Activated T-cell treated with anti-CD3 and anti-CD28 coated beads, Interleukin-2, amount 50 U/mL, for 1 hour (primary cell): ENCODE results near the gene UGT1A7.
"Not testable (repeated sequence)": the region's sequence is repeated elsewhere in the genome, so short reads cannot be mapped to it uniquely, and the experiment has no call there.

Source experiments
- DNase-seq: peaks from one replicate; pipeline ENCODE4 v3.0.0-alpha.2; 2020

UGT1A7 gene

GRCh38 chr2:233681521-233682099 is at the start of gene UGT1A7:
Gene UGT1A7 (plus strand): TSS chr2:233681901. CDS start chr2:233681938, 37 bp downstream.
- DNase-seq, result no peak

GRCh38 chr2:233636306-233636705 is 45.4 kb upstream of the UGT1A7 start, which contains the start of gene UGT1A10:
Gene UGT1A10 (plus strand): TSS chr2:233636448. CDS start chr2:233636523, 75 bp downstream.
- not testable (repeated sequence) for DNase-seq

DNA sequence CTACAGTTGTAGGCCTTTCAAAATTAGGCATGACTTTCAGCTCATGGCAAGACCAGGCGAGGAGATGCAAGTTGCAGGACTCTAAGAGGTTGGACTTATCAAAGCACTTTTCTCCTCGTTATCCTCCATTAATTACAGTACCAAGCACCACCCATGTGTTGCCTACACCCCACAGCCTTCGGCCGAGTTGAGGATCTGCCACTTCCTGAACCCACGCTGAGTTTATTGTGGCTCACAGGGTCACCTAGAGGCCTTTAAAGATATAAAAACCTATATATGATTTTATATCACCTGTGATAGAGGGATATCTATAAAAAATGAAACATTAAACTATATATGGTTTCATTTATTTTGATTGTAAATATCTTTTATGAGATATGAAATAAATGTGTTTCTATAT is 42.9 kb upstream of the UGT1A7 start:
- no peak for DNase-seq

DNA sequence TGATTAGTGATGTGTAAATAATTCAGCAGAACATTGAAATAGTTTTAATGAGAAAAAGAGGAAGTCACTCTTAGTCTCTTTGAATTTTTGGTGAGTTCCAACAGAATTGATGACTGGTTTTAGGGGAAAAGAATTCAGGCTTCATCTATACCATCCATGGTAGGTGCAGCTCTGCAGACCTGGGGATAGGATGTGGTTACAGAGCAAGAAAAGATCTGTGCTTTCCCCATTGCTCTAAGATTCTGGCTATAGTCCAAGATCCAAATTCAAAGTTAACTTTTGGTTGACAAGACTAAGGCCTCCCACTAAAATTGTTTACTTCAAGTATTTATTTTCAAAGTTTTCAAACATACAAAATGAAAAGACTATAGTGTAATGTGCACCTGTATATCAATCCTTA is 41.8 kb upstream of the UGT1A7 start:
- DNase-seq, result no peak

DNA sequence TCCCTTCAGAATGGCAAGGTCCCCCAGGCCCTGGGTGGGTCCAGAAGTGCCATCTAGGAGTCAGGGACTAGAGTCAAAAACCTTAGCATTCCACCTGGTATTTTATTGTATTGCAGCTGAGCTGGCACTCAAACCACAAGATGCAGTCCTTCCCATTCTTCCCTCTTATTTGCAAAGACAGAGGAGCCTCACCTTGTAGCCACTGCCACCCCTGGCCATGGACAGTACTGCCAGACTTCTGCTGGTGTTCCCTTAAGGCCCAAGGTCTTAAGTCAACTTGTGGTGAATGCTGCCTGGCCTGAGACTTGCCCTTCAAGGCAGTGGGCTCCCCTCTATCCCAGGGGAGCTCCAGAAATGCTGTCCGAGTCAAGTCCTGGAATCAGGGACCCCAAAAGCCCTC is 38.6 kb upstream of the UGT1A7 start:
- no peak for DNase-seq

GRCh38 chr2:233646033-233646432 is 35.7 kb upstream of the UGT1A7 start:
- DNase-seq, result not testable (repeated sequence)

DNA sequence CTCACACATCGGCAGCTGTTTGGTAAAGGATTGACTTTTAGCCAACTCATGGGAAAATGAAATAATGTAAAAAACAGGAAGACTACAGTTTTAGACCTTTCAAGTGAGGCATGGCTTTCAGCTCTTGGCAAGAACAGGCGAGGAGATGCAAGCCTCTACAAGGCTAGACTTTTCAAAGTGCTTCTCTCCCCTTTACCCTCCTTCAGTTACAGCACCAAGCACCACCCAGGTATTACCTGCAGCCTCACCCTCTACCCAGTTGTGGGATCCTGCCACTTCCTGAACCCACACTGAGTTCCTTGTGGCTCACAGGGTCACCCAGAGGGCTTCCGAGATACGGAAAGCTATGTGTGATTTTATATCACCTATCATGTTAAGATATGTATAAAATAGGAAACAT is 30.7 kb upstream of the UGT1A7 start:
- no peak for DNase-seq

DNA sequence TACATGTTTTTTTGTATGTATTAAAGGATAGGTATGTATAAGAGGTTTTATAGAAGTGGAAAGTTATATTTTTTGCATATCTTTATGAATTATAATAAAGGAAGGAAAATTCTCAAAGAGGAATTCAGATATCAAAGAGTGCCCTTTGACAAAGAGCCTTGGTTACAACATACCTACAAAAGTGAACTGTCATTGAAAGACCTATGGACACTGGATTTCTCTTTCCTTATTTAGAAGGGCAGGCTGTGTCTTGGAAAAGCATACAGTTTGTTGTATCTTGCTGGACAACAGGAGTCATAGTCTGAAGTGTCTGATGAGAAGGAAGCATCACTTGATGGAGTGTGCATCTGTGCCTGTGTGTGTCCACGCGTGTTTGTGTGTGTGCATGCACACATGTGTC is 30.3 kb upstream of the UGT1A7 start:
- no peak for DNase-seq

DNA sequence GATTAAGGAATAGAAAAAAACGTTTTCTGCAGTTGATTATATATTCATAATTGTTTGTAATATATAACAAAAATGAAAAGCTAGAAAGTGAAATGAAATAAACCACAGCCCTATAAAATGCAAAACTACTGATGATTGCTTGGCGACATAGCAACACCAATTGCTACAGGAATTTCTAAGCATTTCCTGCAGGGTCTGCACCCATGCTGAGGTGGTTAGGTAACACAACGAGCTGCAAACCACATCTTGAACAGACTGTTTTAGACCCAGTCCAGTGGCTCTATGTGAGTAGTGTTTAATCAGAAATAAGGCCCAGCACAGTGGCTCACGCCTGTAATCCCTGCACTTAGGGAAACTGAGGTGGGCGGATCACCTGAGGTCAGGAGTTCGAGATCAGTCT is 27.2 kb upstream of the UGT1A7 start:
- DNase-seq, result no peak

GRCh38 chr2:233655043-233655442 is 26.7 kb upstream of the UGT1A7 start:
- DNase-seq, result no peak

- DNase-seq, result not testable (repeated sequence)
These were observed 25.8 kb upstream of the UGT1A7 start for GRCh38 chr2:233655943-233656342.

- no peak for DNase-seq
These were observed 25.3 kb upstream of the UGT1A7 start for GRCh38 chr2:233656443-233656842.

GRCh38 chr2:233658610-233659009 is 23.1 kb upstream of the UGT1A7 start:
- DNase-seq, result no peak

DNA sequence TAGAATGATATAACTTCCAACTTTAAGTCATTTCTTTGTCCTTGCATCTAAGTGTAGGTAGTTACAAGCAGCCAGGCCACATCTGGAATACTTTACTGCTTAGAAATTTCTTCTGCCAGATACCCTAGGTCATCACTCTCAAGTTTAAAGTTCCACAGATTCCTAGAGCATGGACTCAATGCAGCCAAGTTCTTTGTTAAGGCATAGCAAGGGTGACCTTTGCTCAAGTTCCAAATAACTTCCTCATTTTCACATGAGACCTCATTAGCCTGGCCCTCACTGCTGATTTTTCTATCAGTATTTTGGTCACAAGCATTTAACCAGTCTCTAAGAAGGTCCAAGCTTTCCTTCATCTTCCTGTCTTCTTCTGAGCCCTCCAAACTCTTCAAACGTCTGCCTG is 17.8 kb upstream of the UGT1A7 start:
- DNase-seq, result no peak

DNA sequence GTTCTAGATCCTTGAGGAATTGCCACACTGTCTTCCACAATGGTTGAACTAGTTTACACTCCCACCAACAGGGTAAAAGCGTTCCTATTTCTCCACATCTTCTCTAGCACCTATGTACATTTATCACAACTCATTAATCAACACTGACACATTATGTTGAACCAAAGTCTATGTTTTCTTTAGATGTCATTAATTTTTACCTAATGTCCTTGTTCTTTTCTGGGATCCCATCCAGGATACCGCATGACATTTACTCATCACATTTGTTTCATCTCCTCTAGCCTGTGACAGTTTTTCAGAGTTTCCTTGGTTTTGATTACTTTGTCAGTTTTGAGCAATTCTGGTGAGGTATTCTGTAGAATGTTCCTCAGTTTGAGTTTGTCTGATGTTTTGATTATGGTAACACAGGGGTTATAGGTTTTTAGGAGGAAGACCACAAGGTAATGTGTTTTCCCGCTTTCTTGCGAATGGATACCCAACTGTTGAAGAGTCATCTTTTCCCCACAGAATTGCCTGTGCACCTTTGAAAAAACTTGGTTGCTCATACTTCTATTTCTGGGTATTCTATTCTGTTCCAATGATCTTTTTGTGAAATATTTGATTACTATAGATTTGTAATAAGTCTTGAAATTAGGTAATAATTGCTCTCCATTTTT is 13.0 kb upstream of the UGT1A7 start:
- DNase-seq, result no peak

DNA sequence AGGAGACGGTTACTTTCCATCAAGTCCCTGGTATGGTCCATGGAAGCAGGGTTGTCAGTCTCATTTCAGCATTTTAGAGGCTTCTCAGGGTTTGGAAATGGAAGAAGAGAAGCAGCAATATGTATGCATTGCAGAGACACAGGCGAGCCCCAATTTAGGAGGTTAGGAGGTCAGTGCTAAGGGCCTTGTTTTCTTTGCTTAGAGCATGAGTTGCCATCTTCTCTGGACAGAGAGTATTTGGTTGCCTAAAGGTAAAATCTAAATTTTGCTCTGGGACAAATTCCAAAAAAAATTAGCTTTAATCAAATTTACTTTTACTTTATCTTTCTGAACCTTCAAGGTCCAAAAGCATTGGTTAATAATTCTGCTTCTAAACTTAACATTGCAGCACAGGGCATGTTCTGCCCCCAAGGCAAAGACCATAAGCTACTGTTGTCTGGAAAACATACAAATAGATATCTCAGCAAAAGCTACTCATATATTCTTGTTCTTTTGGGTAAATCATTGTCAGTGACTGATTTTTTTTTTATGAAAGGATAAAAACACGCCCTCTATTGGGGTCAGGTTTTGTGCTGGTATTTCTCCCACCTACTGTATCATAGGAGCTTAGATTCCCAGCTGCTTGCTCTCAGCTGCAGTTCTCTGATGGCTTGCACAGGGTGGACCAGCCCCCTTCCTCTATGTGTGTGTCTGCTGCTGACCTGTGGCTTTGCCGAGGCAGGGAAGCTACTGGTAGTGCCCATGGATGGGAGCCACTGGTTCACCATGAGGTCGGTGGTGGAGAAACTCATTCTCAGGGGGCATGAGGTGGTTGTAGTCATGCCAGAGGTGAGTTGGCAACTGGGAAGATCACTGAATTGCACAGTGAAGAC is 10.2 kb upstream of the UGT1A7 start, which contains the start of gene UGT1A9:
Gene UGT1A9, plus strand, starts transcription at position 609 of the 872 bp plus-strand sequence. Its CDS starts 37 bp downstream, at position 646.
- DNase-seq, result no peak

DNA sequence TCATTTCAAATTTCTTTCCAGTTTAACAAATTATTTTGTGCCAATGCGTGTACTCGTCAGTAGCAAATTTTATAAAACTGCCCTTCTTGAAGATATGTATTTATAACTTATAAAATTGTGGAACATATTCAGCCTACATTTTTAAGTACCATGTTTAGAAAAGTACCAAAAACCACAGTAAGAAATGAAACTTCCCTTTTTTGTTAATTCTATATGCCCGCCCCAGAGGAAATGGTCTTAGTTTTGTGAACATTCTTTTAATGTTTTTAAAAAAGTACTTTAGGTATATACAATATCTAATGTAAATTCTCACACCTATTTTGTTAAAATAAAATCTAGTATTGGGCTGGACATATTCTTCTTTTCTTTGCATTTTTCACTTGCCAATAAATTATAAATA is 8.8 kb upstream of the UGT1A7 start:
- no peak for DNase-seq

- no peak for DNase-seq
These were observed 7.8 kb upstream of the UGT1A7 start for GRCh38 chr2:233673896-233674295.

GRCh38 chr2:233674314-233674713 is 7.4 kb upstream of the UGT1A7 start:
- no peak for DNase-seq

GRCh38 chr2:233674995-233675394 is 6.7 kb upstream of the UGT1A7 start:
- DNase-seq, result no peak

- DNase-seq, result no peak
These were observed 5.7 kb upstream of the UGT1A7 start for GRCh38 chr2:233676046-233676445.

DNA sequence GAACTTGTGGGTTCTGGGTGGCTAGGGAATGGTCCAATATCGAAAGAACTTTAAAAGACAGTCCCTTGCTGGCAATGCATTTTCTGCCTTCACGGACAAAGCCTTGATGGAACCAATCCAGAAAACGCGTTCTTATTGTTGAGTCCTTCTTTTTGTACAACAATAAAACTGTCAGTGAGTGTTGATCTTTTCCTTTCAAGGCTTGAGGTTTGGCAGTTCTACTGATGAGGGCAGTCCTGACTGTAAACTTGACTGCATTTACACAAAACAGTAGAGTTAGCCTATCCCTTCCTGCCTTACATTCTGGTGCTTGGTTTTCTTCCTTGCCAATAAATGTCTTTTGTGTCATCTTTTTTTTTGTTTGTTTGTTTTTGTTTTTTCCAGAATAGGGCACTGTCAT is 2.5 kb upstream of the UGT1A7 start:
- DNase-seq, result no peak

- DNase-seq, result no peak
These were observed 1.2 kb upstream of the UGT1A7 start for GRCh38 chr2:233680361-233681045.
